WTC11 (cell line): Measurements from ENCODE around the gene IFIT3.
"Not testable (repeated sequence)": the region's sequence is repeated elsewhere in the genome, so short reads cannot be mapped to it uniquely, and the experiment has no call there.

Experiments
- AFF4 ChIP-seq: sonication (generic); formaldehyde crosslinking; IDR thresholded peaks from 2 replicates; pipeline ENCODE4 v1.8.1; 2023; ENCODE audit warnings: mild to moderate bottlenecking, missing genetic modification reagents, borderline replicate concordance
- ATF3 ChIP-seq: sonication (generic); formaldehyde crosslinking; conservative IDR thresholded peaks from 2 replicates; pipeline ENCODE4 v1.8.1; 2022; ENCODE audit warnings: mild to moderate bottlenecking, missing genetic modification reagents
- ATF6 ChIP-seq: sonication (generic); formaldehyde crosslinking; IDR thresholded peaks from 2 replicates; pipeline ENCODE4 v1.8.1; 2023; ENCODE audit warnings: mild to moderate bottlenecking, missing genetic modification reagents
- CBFB ChIP-seq: sonication (generic); formaldehyde crosslinking; IDR thresholded peaks from 2 replicates; pipeline ENCODE4 v1.8.1; 2022; ENCODE audit warnings: mild to moderate bottlenecking, low read depth, missing genetic modification reagents
- GABPB1 ChIP-seq: sonication (generic); formaldehyde crosslinking; IDR thresholded peaks from 2 replicates; pipeline ENCODE4 v1.8.1; 2023; ENCODE audit warnings: mild to moderate bottlenecking, missing genetic modification reagents
- IRF2 ChIP-seq: sonication (generic); formaldehyde crosslinking; IDR thresholded peaks from 2 replicates; pipeline ENCODE4 v1.8.0; 2022; ENCODE audit warnings: low read depth, missing genetic modification reagents, borderline replicate concordance
- JUN ChIP-seq: sonication (generic); formaldehyde crosslinking; IDR thresholded peaks from 2 replicates; pipeline ENCODE4 v1.8.0; 2023; ENCODE audit warnings: mild to moderate bottlenecking, missing genetic modification reagents
- NR3C1 ChIP-seq: sonication (generic); formaldehyde crosslinking; conservative IDR thresholded peaks from 2 replicates; pipeline ENCODE4 v1.8.1; 2023; ENCODE audit warnings: low read depth, mild to moderate bottlenecking, missing genetic modification reagents
- SP1 ChIP-seq: sonication (generic); formaldehyde crosslinking; conservative IDR thresholded peaks from 2 replicates; pipeline ENCODE4 v1.8.1; 2022; ENCODE audit warnings: missing genetic modification reagents
- TEAD1 ChIP-seq: sonication (generic); formaldehyde crosslinking; IDR thresholded peaks from 2 replicates; pipeline ENCODE4 v1.8.0; 2022; ENCODE audit warnings: mild to moderate bottlenecking, missing genetic modification reagents
- TP53 ChIP-seq: sonication (generic); formaldehyde crosslinking; IDR thresholded peaks from 2 replicates; pipeline ENCODE4 v1.8.1; 2023; ENCODE audit warnings: mild to moderate bottlenecking, missing genetic modification reagents
- TF ChIP-seq, protein P1 (sequence below): fragments of 200-600 bp; IDR thresholded peaks from 2 replicates; pipeline ENCODE4 v1.8.0; 2022; ENCODE audit warnings: antibody characterized with exemption
- TF ChIP-seq, protein P2 (sequence below): sonication (generic); formaldehyde crosslinking; IDR thresholded peaks from 2 replicates; pipeline ENCODE4 v1.8.1; 2022; ENCODE audit warnings: missing genetic modification reagents, borderline replicate concordance

DNA sequence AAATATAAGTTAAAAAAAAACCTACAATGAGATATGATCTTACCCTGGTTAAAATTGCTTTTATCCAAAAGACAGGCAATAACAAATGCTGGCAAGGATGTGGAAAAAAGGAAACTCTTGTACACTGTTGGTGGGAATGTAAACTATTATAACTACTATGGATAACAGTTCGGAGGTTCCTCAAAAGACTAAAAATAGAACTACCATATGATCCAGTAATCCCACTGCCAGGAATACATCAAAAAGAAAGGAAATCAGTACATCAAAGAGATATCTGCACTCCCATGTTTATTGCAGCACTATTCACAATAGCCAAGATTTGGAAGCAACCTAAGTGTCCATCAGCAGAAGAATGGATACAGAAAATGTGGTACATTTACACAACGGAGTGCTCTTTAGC, 1.9 kb upstream of the IFIT3 start:
- TF ChIP-seq, protein P1, sequence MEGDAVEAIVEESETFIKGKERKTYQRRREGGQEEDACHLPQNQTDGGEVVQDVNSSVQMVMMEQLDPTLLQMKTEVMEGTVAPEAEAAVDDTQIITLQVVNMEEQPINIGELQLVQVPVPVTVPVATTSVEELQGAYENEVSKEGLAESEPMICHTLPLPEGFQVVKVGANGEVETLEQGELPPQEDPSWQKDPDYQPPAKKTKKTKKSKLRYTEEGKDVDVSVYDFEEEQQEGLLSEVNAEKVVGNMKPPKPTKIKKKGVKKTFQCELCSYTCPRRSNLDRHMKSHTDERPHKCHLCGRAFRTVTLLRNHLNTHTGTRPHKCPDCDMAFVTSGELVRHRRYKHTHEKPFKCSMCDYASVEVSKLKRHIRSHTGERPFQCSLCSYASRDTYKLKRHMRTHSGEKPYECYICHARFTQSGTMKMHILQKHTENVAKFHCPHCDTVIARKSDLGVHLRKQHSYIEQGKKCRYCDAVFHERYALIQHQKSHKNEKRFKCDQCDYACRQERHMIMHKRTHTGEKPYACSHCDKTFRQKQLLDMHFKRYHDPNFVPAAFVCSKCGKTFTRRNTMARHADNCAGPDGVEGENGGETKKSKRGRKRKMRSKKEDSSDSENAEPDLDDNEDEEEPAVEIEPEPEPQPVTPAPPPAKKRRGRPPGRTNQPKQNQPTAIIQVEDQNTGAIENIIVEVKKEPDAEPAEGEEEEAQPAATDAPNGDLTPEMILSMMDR: not testable (repeated sequence)
- TF ChIP-seq CBFB (CRISPR knock-in tag); GABPB1 (CRISPR knock-in tag); IRF2 (CRISPR knock-in tag); TEAD1 (CRISPR knock-in tag); SP1; ATF6 (CRISPR knock-in tag); TP53 (CRISPR knock-in tag); NR3C1 (CRISPR knock-in tag); ATF3 (CRISPR knock-in tag); JUN (CRISPR knock-in tag); AFF4 (CRISPR knock-in tag): not testable (repeated sequence)
- TF ChIP-seq, protein P2, sequence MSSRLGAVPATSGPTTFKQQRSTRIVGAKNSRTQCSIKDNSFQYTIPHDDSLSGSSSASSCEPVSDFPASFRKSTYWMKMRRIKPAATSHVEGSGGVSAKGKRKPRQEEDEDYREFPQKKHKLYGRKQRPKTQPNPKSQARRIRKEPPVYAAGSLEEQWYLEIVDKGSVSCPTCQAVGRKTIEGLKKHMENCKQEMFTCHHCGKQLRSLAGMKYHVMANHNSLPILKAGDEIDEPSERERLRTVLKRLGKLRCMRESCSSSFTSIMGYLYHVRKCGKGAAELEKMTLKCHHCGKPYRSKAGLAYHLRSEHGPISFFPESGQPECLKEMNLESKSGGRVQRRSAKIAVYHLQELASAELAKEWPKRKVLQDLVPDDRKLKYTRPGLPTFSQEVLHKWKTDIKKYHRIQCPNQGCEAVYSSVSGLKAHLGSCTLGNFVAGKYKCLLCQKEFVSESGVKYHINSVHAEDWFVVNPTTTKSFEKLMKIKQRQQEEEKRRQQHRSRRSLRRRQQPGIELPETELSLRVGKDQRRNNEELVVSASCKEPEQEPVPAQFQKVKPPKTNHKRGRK (CRISPR knock-in tag): not testable (repeated sequence)
